Hepatocyte (in vitro differentiated cells): Measurements from ENCODE around the gene PDE8B. TPM values are rescaled to one million over a fixed set of nuclear protein-coding genes. Genes with fewer than 3 reads are reported as not detected.

ENCODE experiments used
- DNase-seq: peaks from one replicate; pipeline ENCODE4 v3.0.0-alpha.2; 2016; ENCODE audit warnings: low spot score
- H2AFZ ChIP-seq: fragments of 200-600 bp; sonication (generic); 2 replicates; pipeline ENCODE4 v1.6.0; 2016; ENCODE audit warnings: antibody characterized with exemption, mild to moderate bottlenecking
- H3K27ac ChIP-seq: fragments of 200-600 bp; sonication (generic); 2 replicates; pipeline ENCODE4 v1.5.1; 2016; ENCODE audit warnings: mild to moderate bottlenecking
- H3K27me3 ChIP-seq: fragments of 200-600 bp; sonication (generic); 2 replicates; pipeline ENCODE4 v1.6.1; 2016
- H3K36me3 ChIP-seq: fragments of 200-600 bp; sonication (generic); replicated peaks from 2 replicates; pipeline ENCODE4 v1.5.1; 2016; ENCODE audit warnings: low read depth; ENCODE audit not compliant: insufficient read depth
- H3K4me1 ChIP-seq: fragments of 200-600 bp; sonication (generic); 2 replicates; pipeline ENCODE4 v1.5.1; 2016; ENCODE audit warnings: mild to moderate bottlenecking, moderate library complexity; ENCODE audit not compliant: insufficient read depth
- H3K4me2 ChIP-seq: fragments of 200-600 bp; sonication (generic); 2 replicates; pipeline ENCODE4 v1.6.0; 2016
- H3K4me3 ChIP-seq: fragments of 200-600 bp; sonication (generic); 2 replicates; pipeline ENCODE4 v1.5.1; 2016; ENCODE audit warnings: mild to moderate bottlenecking
- H3K79me2 ChIP-seq: fragments of 200-600 bp; sonication (generic); 2 replicates; pipeline ENCODE4 v1.6.0; 2017; ENCODE audit warnings: mild to moderate bottlenecking
- H3K9me2 ChIP-seq: fragments of 200-600 bp; sonication (generic); replicated peaks from 2 replicates; pipeline ENCODE4 v1.6.0; 2017; ENCODE audit warnings: mild to moderate bottlenecking; ENCODE audit not compliant: insufficient read depth
- H3K9me3 ChIP-seq: fragments of 200-600 bp; sonication (generic); 2 replicates; pipeline ENCODE4 v1.5.1; 2016; ENCODE audit warnings: low read depth, mild to moderate bottlenecking
- H4K20me1 ChIP-seq: fragments of 200-600 bp; sonication (generic); 2 replicates; pipeline ENCODE4 v1.6.0; 2016; ENCODE audit warnings: mild to moderate bottlenecking; ENCODE audit not compliant: insufficient read depth, poor library complexity, severe bottlenecking
- CTCF ChIP-seq: fragments of 200-600 bp; sonication (generic); IDR thresholded peaks from 2 replicates; pipeline ENCODE4 v1.5.1; 2016; ENCODE audit warnings: antibody characterized with exemption, mild to moderate bottlenecking; ENCODE audit not compliant: poor library complexity
- EZH2 ChIP-seq: fragments of 200-600 bp; sonication (generic); IDR thresholded peaks from 2 replicates; pipeline ENCODE4 v1.6.1; 2016; ENCODE audit warnings: antibody characterized with exemption, mild to moderate bottlenecking, borderline replicate concordance
- EZH2phosphoT487 ChIP-seq: fragments of 200-600 bp; sonication (generic); IDR thresholded peaks from one replicate; pipeline ENCODE4 v1.6.1; 2018; ENCODE audit warnings: antibody characterized with exemption, mild to moderate bottlenecking, low read depth, moderate library complexity; ENCODE audit not compliant: unreplicated experiment, severe bottlenecking
- WGBS: methylation state at CpG from one replicate; pipeline ENCODE4 v1.1.6; 2016; ENCODE audit warnings: low lambda C conversion rate; ENCODE audit errors: missing lambda C conversion rate; 5-methylcytosine and 5-hydroxymethylcytosine counted together
- polyA plus RNA-seq: library from polyadenylated mRNA; unstranded; fragments of >200 nt; fragmentation: Nextera tagmentation; extraction: Ambion mirVana; gene quantifications from 2 replicates; pipeline ENCODE4 v1.2.1, GENCODE V29; 2016
- total RNA-seq: library from RNA; depleted of rRNA; stranded (reverse); fragments of >200 nt; gene quantifications from 2 replicates; pipeline ENCODE4 v1.2.3, GENCODE V29; 2014

The PDE8B gene
- total and polyA plus RNA-seq, 2 experiments from 2014 or later: 8.3 to 9.2 TPM

- no peaks in the 10 kb centered on the region for H3K79me2 ChIP-seq
- no peak overlapping the region for H2AFZ ChIP-seq
- no peak for TF ChIP-seq CTCF
- no peaks in the 10 kb centered on the region for H3K36me3 ChIP-seq
- H3K4me3 ChIP-seq: no peak overlapping the region
- H3K9me2 ChIP-seq: no peaks in the 10 kb centered on the region
- no peaks in the 10 kb centered on the region for H4K20me1 ChIP-seq
- no peaks in the 10 kb centered on the region for H3K27me3 ChIP-seq
- H3K4me1 ChIP-seq: no peaks in the 10 kb centered on the region
- 62% methylated on average over 3 of the region's 3 CpGs for WGBS
- H3K9me3 ChIP-seq: no peaks in the 10 kb centered on the region
- H3K27ac ChIP-seq: no peak overlapping the region
- H3K4me2 ChIP-seq: no peak overlapping the region
- DNase-seq: no peak
Measured at GRCh38 chr5:77267496-77267895, 57.0 kb downstream of the PDE8B start.

GRCh38 chr5:77272206-77272605 lies 61.7 kb downstream of the PDE8B start:
- H3K9me2 ChIP-seq: no peaks in the 10 kb centered on the region
- no peaks in the 10 kb centered on the region for H3K79me2 ChIP-seq
- no peaks in the 10 kb centered on the region for H3K27me3 ChIP-seq
- no peaks in the 10 kb centered on the region for H3K36me3 ChIP-seq
- no peaks in the 10 kb centered on the region for H3K9me3 ChIP-seq
- DNase-seq: no peak
- 48% methylated on average over 1 of the region's 1 CpG for WGBS
- H2AFZ ChIP-seq: no peak overlapping the region
- H3K4me3 ChIP-seq: no peak overlapping the region
- H3K4me2 ChIP-seq: no peak overlapping the region
- no peaks in the 10 kb centered on the region for H4K20me1 ChIP-seq
- no peaks in the 10 kb centered on the region for H3K4me1 ChIP-seq
- H3K27ac ChIP-seq: no peak overlapping the region
- TF ChIP-seq CTCF: no peak
- no peak for TF ChIP-seq EZH2phosphoT487
- TF ChIP-seq EZH2: no peak

GRCh38 chr5:77277759-77278158 lies 67.3 kb downstream of the PDE8B start:
- no peak overlapping the region for H3K4me3 ChIP-seq
- no peak overlapping the region for H2AFZ ChIP-seq
- H4K20me1 ChIP-seq: no peaks in the 10 kb centered on the region
- no peaks in the 10 kb centered on the region for H3K9me2 ChIP-seq
- 86% methylated on average over 4 of the region's 4 CpGs for WGBS
- H3K27ac ChIP-seq: no peak overlapping the region
- no peaks in the 10 kb centered on the region for H3K79me2 ChIP-seq
- DNase-seq: no peak
- H3K9me3 ChIP-seq: no peaks in the 10 kb centered on the region
- H3K27me3 ChIP-seq: no peaks in the 10 kb centered on the region
- no peaks in the 10 kb centered on the region for H3K4me1 ChIP-seq
- H3K4me2 ChIP-seq: no peak overlapping the region
- no peak for TF ChIP-seq EZH2
- TF ChIP-seq EZH2phosphoT487: no peak
- H3K36me3 ChIP-seq: no peaks in the 10 kb centered on the region

GRCh38 chr5:77280036-77280435 lies 69.6 kb downstream of the PDE8B start:
- Histone ChIP-seq H3K4me1 (no peaks in the 10 kb centered on the region), H3K27ac (no peak overlapping the region), H2AFZ (no peak overlapping the region), H3K4me3 (no peak overlapping the region), H4K20me1 (no peaks in the 10 kb centered on the region), H3K4me2 (no peak overlapping the region), H3K36me3 (no peaks in the 10 kb centered on the region), H3K79me2 (no peaks in the 10 kb centered on the region), H3K9me2 (no peaks in the 10 kb centered on the region), H3K27me3 (no peaks in the 10 kb centered on the region), H3K9me3 (no peaks in the 10 kb centered on the region)
- DNase-seq: no peak
- WGBS: 69% methylated on average over 3 of the region's 3 CpGs
- no peak for TF ChIP-seq EZH2phosphoT487

- Histone ChIP-seq H3K4me3 (no peak overlapping the region), H2AFZ (no peak overlapping the region), H4K20me1 (no peaks in the 10 kb centered on the region), H3K27me3 (no peaks in the 10 kb centered on the region), H3K79me2 (no peaks in the 10 kb centered on the region), H3K27ac (no peak overlapping the region), H3K9me2 (no peaks in the 10 kb centered on the region), H3K4me1 (no peaks in the 10 kb centered on the region), H3K9me3 (no peaks in the 10 kb centered on the region), H3K4me2 (no peak overlapping the region), H3K36me3 (no peaks in the 10 kb centered on the region)
- DNase-seq: no peak
- TF ChIP-seq EZH2 (no peak), EZH2phosphoT487 (no peak), CTCF (no peak)
- WGBS: 75% methylated on average over 3 of the region's 3 CpGs
Measured at GRCh38 chr5:77281969-77282336, 71.5 kb downstream of the PDE8B start.
